Esophagus squamous epithelium (tissue), 5 donors: ENCODE results near the gene TRIOBP. TPM values are rescaled to one million over a fixed set of nuclear protein-coding genes. Genes with fewer than 3 reads are reported as not detected.
A peak's percentile ranks its signal among the peaks of the same experiment; 100 is the strongest.

Experiments used
- DNase-seq: peaks from one replicate; lab custom pipeline; 2025; lab: John Stamatoyannopoulos, UW
- H3K27ac ChIP-seq, 4 donors: fragments of 200-600 bp; sonication (generic); one replicate each; pipeline ENCODE4 v1.5.1; 2016 to 2019; ENCODE audit warnings: mild to moderate bottlenecking in 1 of 4
- H3K27me3 ChIP-seq, 4 donors: fragments of 200-600 bp; sonication (generic); 1 replicate in 3 of 4; 2 replicates in 1 of 4; pipeline versions ENCODE4 v1.5.1 to v1.6.0; 2017 to 2021; ENCODE audit warnings: antibody characterized with exemption in 1 of 4
- H3K36me3 ChIP-seq, 3 donors: fragments of 200-600 bp; sonication (generic); one replicate each; pipeline ENCODE4 v1.5.1; 2016 to 2019
- H3K4me1 ChIP-seq, 3 donors: fragments of 200-600 bp; sonication (generic); one replicate each; pipeline ENCODE4 v1.5.1; 2017 to 2019
- H3K4me3 ChIP-seq, 4 donors: fragments of 200-600 bp; sonication (generic); 1 replicate in 3 of 4; 2 replicates in 1 of 4; pipeline ENCODE4 v1.5.1; 2016 to 2019; ENCODE audit warnings: mild to moderate bottlenecking in 2 of 4, moderate library complexity in 1 of 4
- H3K9me3 ChIP-seq, 3 donors: fragments of 200-600 bp; sonication (generic); one replicate each; pipeline ENCODE4 v1.5.1; 2016 to 2019
- CTCF ChIP-seq, 6 experiments: fragments of 450-650 bp in 4 of 6; fragments of 200-600 bp in 2 of 6; sonication (generic) in 2 of 6; IDR thresholded peaks; one replicate each; pipeline ENCODE4 v1.5.1; 2016 to 2019; ENCODE audit warnings: antibody characterized with exemption in 6 of 6, mild to moderate bottlenecking in 4 of 6, moderate library complexity in 4 of 6
- POLR2A ChIP-seq, 4 donors: fragments of 450-650 bp; IDR thresholded peaks; one replicate each; pipeline ENCODE4 v1.6.1; 2017; ENCODE audit warnings: antibody characterized with exemption in 4 of 4, mild to moderate bottlenecking in 4 of 4, moderate library complexity in 3 of 4
- WGBS, 2 donors: methylation state at CpG; one replicate each; pipeline ENCODE4 v1.1.5; 2018; 5-methylcytosine and 5-hydroxymethylcytosine counted together
- intact Hi-C: fragments of 100-400 bp; cut with DNase I; formaldehyde crosslinking; loops from one replicate; pipeline ENCODE4 v1.15.0; 2022
- total RNA-seq, 4 donors: library from RNA; depleted of rRNA; stranded (reverse); fragments of >200 nt; gene quantifications; one replicate each; pipeline ENCODE4 v1.1.0, GENCODE V29; 2016
- donor health status: DM: yes; HTN: yes; CAD: no.

TRIOBP gene
- total RNA-seq, 4 donors from 2014 or later: 67.6 to 149 (median 108) TPM

- H3K27ac ChIP-seq: peak overlapping the region; percentile 1 to 80 (median 69)
- WGBS, 2 donors: 89% methylated on average over 1 of the region's 5 CpGs; no CpG with 5 or more reads in 1 of the 2 donors
- H3K4me3 ChIP-seq: no peak overlapping the region
- TF ChIP-seq POLR2A (IDR thresholded peaks at IDR 0.05) (no peak), CTCF (IDR thresholded peaks at IDR 0.05) (no peak)
- peaks cover 0 to 17% (median 0%) of the 10 kb centered on the region in 3 donors for H3K36me3 ChIP-seq
- intact Hi-C loops: no loop called here
- no peaks in the 10 kb centered on the region for H3K27me3 ChIP-seq
- no peak for DNase-seq
- peaks cover 26 to 44% (median 28%) of the 10 kb centered on the region in 3 donors for H3K4me1 ChIP-seq
- H3K9me3 ChIP-seq: no peaks in the 10 kb centered on the region
Measured at GRCh38 chr22:37662039-37662438, 34.8 kb upstream of the TRIOBP start.

GRCh38 chr22:37663521-37664140 lies 33.2 kb upstream of the TRIOBP start:
- H3K27me3 ChIP-seq: no peaks in the 10 kb centered on the region
- H3K27ac ChIP-seq: peak overlapping the region in 2 of 4 donors; percentile 47 to 63
- H3K4me1 ChIP-seq: peaks cover 21 to 35% (median 22%) of the 10 kb centered on the region in 3 donors
- H3K36me3 ChIP-seq: peaks cover 0 to 17% (median 0%) of the 10 kb centered on the region in 3 donors
- no peak for TF ChIP-seq POLR2A (IDR thresholded peaks at IDR 0.05)
- TF ChIP-seq CTCF (IDR thresholded peaks at IDR 0.05): no peak
- H3K9me3 ChIP-seq: no peaks in the 10 kb centered on the region
- DNase-seq: no peak
- H3K4me3 ChIP-seq: no peak overlapping the region
- intact Hi-C loops: no loop called here
- WGBS, 2 donors: 66 to 75% methylated on average over 16 of the region's 16 CpGs

GRCh38 chr22:37664249-37665101 lies 32.4 kb upstream of the TRIOBP start:
- Histone ChIP-seq H3K27me3 (no peaks in the 10 kb centered on the region), H3K27ac (no peak overlapping the region), H3K4me1 (peaks cover 14 to 30% (median 20%) of the 10 kb centered on the region in 3 donors), H3K9me3 (no peaks in the 10 kb centered on the region), H3K36me3 (peaks cover 0 to 17% (median 0%) of the 10 kb centered on the region in 3 donors), H3K4me3 (no peak overlapping the region)
- intact Hi-C loops: no loop called here
- DNase-seq: no peak
- 72 to 74% methylated on average over 12 to 13 of the region's 16 CpGs for WGBS, 2 donors
- no peak for TF ChIP-seq CTCF (IDR thresholded peaks at IDR 0.05)
- TF ChIP-seq POLR2A (IDR thresholded peaks at IDR 0.05): no peak

GRCh38 chr22:37665487-37665886 lies 31.4 kb upstream of the TRIOBP start:
- intact Hi-C loops: no loop called here
- Histone ChIP-seq H3K27me3 (no peaks in the 10 kb centered on the region), H3K4me3 (no peak overlapping the region), H3K36me3 (peaks cover 0 to 17% (median 0%) of the 10 kb centered on the region in 3 donors), H3K27ac (no peak overlapping the region), H3K4me1 (peaks cover 5 to 20% (median 10%) of the 10 kb centered on the region in 3 donors), H3K9me3 (no peaks in the 10 kb centered on the region)
- WGBS, 2 donors: 92 to 93% methylated on average over 3 to 18 of the region's 24 CpGs
- TF ChIP-seq POLR2A (IDR thresholded peaks at IDR 0.05) (no peak), CTCF (IDR thresholded peaks at IDR 0.05) (no peak)
- no peak for DNase-seq

- Histone ChIP-seq H3K27me3 (no peaks in the 10 kb centered on the region), H3K4me1 (peaks cover 5 to 22% (median 15%) of the 10 kb centered on the region in 3 donors), H3K27ac (peak overlapping the region in 1 of 4 donors; percentile 21), H3K36me3 (peaks cover 0 to 17% (median 0%) of the 10 kb centered on the region in 3 donors), H3K9me3 (no peaks in the 10 kb centered on the region), H3K4me3 (no peak overlapping the region)
- DNase-seq: no peak
- 61 to 74% methylated on average over 5 to 6 of the region's 6 CpGs for WGBS, 2 donors
- TF ChIP-seq CTCF (IDR thresholded peaks at IDR 0.05): no peak
- no peak for TF ChIP-seq POLR2A (IDR thresholded peaks at IDR 0.05)
- intact Hi-C loops: no loop called here
Measured at GRCh38 chr22:37669586-37669985, 27.3 kb upstream of the TRIOBP start.
